ENCODE data around the gene DOCK2.

GRCh38 chr5:169649486-169649885 lies 12.4 kb downstream of the DOCK2 start:
- TF ChIP-seq ZNF280C (tag by site-specific recombination; IDR thresholded peaks at IDR 0.05) (no peak), ZNF510 (tag by site-specific recombination; IDR thresholded peaks at IDR 0.05; ENCODE audit: insufficient replicate concordance) (no peak), ZBTB10 (tag by site-specific recombination; IDR thresholded peaks at IDR 0.05) (no peak), TRIM28 (IDR thresholded peaks at IDR 0.05; ENCODE audit: borderline replicate concordance, low read length) (no peak), ZNF214 (tag by site-specific recombination; IDR thresholded peaks at IDR 0.05; ENCODE audit: borderline replicate concordance) (no peak), CTCF (tag by site-specific recombination; IDR thresholded peaks at IDR 0.05) (no peak)

All from HEK293 (cell line).